ENCODE measurements around the gene ZSCAN29. TPM values are rescaled to one million over a fixed set of nuclear protein-coding genes. Genes with fewer than 3 reads are reported as not detected.
"Not testable (repeated sequence)": the region's sequence is repeated elsewhere in the genome, so short reads cannot be mapped to it uniquely, and the experiment has no call there.

The ZSCAN29 gene
- total and polyA plus RNA-seq, 2 of the 13 experiments (the other 11 are each of a cell fraction or from before 2014, with no cell fraction given), result 8.3 to 27.4 TPM

DNA sequence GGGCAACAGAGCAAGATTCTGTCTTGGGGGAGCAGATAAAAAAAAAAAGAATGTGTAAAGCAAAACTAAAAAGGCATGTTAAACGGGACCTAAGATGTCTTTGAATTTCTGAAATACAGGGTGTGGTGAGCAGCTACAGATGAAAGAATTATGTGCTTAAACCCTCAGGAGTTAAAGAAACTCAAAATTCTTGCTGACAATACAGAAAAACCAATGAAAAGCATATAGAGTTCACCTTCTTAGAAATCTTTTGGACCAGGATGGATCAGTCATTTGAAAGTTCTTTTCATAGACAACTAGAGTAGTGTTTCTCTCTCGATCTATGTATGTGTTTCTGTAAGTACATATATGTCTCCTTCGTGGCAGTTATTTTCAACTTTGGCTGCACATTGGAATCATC lies 31.4 kb upstream of the ZSCAN29 start:
- Histone ChIP-seq H3K27me3 (ENCODE audit: control insufficient read depth in 1 of 2, insufficient read depth in 2 of 2, low read length in 2 of 2) (no peaks in the 10 kb centered on the region), H3K36me3 (replicated peaks in 1 of 2; ENCODE audit: control insufficient read depth in 1 of 2, insufficient read depth in 2 of 2, low read length in 2 of 2) (peaks cover 28 to 77% of the 10 kb centered on the region in 2 experiments), H3K9me3 (ENCODE audit: low read length) (no peaks in the 10 kb centered on the region), H4K20me1 (ENCODE audit: insufficient read depth, low read length) (no peaks in the 10 kb centered on the region), H3K79me2 (ENCODE audit: insufficient read depth, low read length) (no peaks in the 10 kb centered on the region), H3K4me2 (ENCODE audit: low read depth, low read length) (no peak overlapping the region), H3K4me3 (replicated peaks in 1 of 3; ENCODE audit: insufficient read depth in 1 of 3, low read depth in 2 of 3, low read length in 3 of 3) (no peak overlapping the region), H3K4me1 (ENCODE audit: insufficient read depth, low read length) (peaks cover 5% of the 10 kb centered on the region; the same call in 1 of the 2 replicates), H2AFZ (ENCODE audit: low read length) (no peak overlapping the region), H3K27ac (ENCODE audit: extremely low read length, insufficient read depth, low read length) (no peak overlapping the region), H3K9ac (ENCODE audit: insufficient read depth, low read depth, low read length) (no peak overlapping the region)
- intact Hi-C loops (cut with micrococcal nuclease; ENCODE audit: unreplicated experiment) (no loop called here), in situ Hi-C loops (cut with HindIII; ENCODE audit: extremely low pct_ligation_motif_present, low pct_unique_long_range_greater_than_20kb) (no loop called here)
- CTCF ChIA-PET (ENCODE audit: low intra/inter-chr PET ratio, low total read pairs), result no interaction called here
- DNase-seq (ENCODE audit: low spot score) (no peak), FAIRE-seq (no peak), ATAC-seq (no peak)
- WGBS (ENCODE audit: low lambda C conversion rate), result 97% methylated on average over 3 of the region's 3 CpGs
- no TSS peak for BruUV-seq (replicated peaks)
- TF ChIP-seq MAFF (IDR thresholded peaks at IDR 0.05; ENCODE audit: low read depth, low read length) (peak; percentile 43), ZNF724P (CRISPR knock-in tag; IDR thresholded peaks at IDR 0.05; ENCODE audit: borderline replicate concordance) (no peak), ZNF232 (CRISPR knock-in tag; IDR thresholded peaks at IDR 0.05; ENCODE audit: borderline replicate concordance) (no peak), HNRNPK (IDR thresholded peaks at IDR 0.05; ENCODE audit: low read depth, low read length, poor library complexity, severe bottlenecking) (no peak), ZNF430 (CRISPR knock-in tag; IDR thresholded peaks at IDR 0.05) (no peak), ELF3 (CRISPR knock-in tag; IDR thresholded peaks at IDR 0.05) (no peak), ISX (CRISPR knock-in tag; conservative IDR thresholded peaks at IDR 0.05) (no peak), MAFK (conservative IDR thresholded peaks at IDR 0.05 in 1 of 2, IDR thresholded peaks at IDR 0.05 in 1 of 2; ENCODE audit: low read length in 2 of 2) (peak; percentile 62 to 72; a peak in 3 of 4 replicates), ZNF343 (CRISPR knock-in tag; IDR thresholded peaks at IDR 0.05) (no peak), TEAD3 (CRISPR knock-in tag; optimal IDR thresholded peaks at IDR 0.05; ENCODE audit: borderline replicate concordance) (no peak), HOXA5 (CRISPR knock-in tag; IDR thresholded peaks at IDR 0.05) (no peak), ZNF761 (CRISPR knock-in tag; conservative IDR thresholded peaks at IDR 0.05) (no peak)
- POLR2A ChIA-PET, result no interaction called here

- H2AFZ ChIP-seq (ENCODE audit: low read length); H3K9me3 ChIP-seq (ENCODE audit: low read length); BruUV-seq (replicated peaks); in situ Hi-C loops (cut with HindIII; ENCODE audit: extremely low pct_ligation_motif_present, low pct_unique_long_range_greater_than_20kb); ATAC-seq; DNase-seq (ENCODE audit: low spot score); POLR2A ChIA-PET; CTCF ChIA-PET (ENCODE audit: low intra/inter-chr PET ratio, low total read pairs); intact Hi-C loops (cut with micrococcal nuclease; ENCODE audit: unreplicated experiment); FAIRE-seq; H3K9ac ChIP-seq (ENCODE audit: insufficient read depth, low read depth, low read length); H3K27me3 ChIP-seq (ENCODE audit: control insufficient read depth in 1 of 2, insufficient read depth in 2 of 2, low read length in 2 of 2); H3K4me3 ChIP-seq (replicated peaks in 1 of 3; ENCODE audit: insufficient read depth in 1 of 3, low read depth in 2 of 3, low read length in 3 of 3); H3K79me2 ChIP-seq (ENCODE audit: insufficient read depth, low read length); H4K20me1 ChIP-seq (ENCODE audit: insufficient read depth, low read length); H3K27ac ChIP-seq (ENCODE audit: extremely low read length, insufficient read depth, low read length); H3K4me2 ChIP-seq (ENCODE audit: low read depth, low read length); H3K4me1 ChIP-seq (ENCODE audit: insufficient read depth, low read length): not testable (repeated sequence)
- peaks cover 10 to 57% of the 10 kb centered on the region in 2 experiments for H3K36me3 ChIP-seq (replicated peaks in 1 of 2; ENCODE audit: control insufficient read depth in 1 of 2, insufficient read depth in 2 of 2, low read length in 2 of 2)
- 97% methylated on average over 6 of the region's 6 CpGs for WGBS (ENCODE audit: low lambda C conversion rate)
These were observed 22.7 kb upstream of the ZSCAN29 start for GRCh38 chr15:43393592-43393991.

Data from HepG2 (cell line).